Measurements from ENCODE around the gene IFITM5.
"Not testable (repeated sequence)": the region's sequence is repeated elsewhere in the genome, so short reads cannot be mapped to it uniquely, and the experiment has no call there.

IFITM5 gene

GRCh38 chr11:272931-273198 is 26.5 kb downstream of the IFITM5 start:
- H3K4me3 ChIP-seq (ENCODE audit: low read length) = no peak overlapping the region
- peaks cover 4% of the 10 kb centered on the region for H3K9me3 ChIP-seq (ENCODE audit: low read length)
- H3K27me3 ChIP-seq (ENCODE audit: insufficient read depth, low read length) = no peaks in the 10 kb centered on the region
- no peak overlapping the region for H2AFZ ChIP-seq (ENCODE audit: low read depth, low read length)
- no peaks in the 10 kb centered on the region for H3K36me3 ChIP-seq (ENCODE audit: insufficient read depth, low read length)
- peaks cover 6% of the 10 kb centered on the region for H3K4me1 ChIP-seq (ENCODE audit: insufficient read depth, low read length)

DNA sequence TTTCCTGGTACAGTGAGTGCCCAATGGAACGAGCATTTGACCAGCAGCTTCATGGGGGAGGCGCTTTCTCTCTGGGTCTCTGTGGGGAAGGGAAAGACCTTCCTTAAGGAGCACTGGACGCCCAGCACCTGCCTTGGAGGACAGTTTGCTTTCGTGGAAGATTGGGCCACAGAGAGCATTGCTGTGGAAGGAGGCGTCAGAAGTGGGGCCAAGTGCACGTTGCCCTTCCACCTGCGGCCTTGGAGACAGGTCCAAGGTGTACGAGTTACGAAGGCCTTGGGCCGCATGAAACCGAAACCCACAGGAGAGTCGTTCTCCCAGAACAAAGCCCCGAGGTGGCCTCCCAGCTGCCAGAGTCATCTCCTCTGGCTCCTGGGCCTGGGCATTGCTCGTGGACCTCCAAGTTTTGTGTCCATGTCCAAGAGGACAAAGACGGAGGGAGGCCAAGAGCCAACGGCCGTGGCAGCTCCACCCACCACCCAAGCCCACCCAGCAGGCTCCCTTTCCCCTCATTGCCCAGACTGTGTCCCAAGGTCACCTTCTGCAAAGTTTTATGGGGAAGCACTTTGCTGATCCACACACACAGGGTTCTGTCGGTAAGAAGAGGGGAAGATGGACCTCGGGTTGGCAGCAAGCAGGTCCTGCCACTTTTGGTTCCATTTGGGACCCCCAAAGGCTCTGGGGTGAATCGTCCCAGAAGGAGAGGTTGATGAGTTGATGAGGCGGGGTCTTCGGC is 27.0 kb downstream of the IFITM5 start:
- Histone ChIP-seq H2AFZ (ENCODE audit: low read depth, low read length) (no peak overlapping the region), H3K36me3 (ENCODE audit: insufficient read depth, low read length) (no peaks in the 10 kb centered on the region), H3K4me1 (ENCODE audit: insufficient read depth, low read length) (peaks cover 1% of the 10 kb centered on the region), H3K9me3 (ENCODE audit: low read length) (peaks cover 4% of the 10 kb centered on the region), H3K27me3 (ENCODE audit: insufficient read depth, low read length) (no peaks in the 10 kb centered on the region), H3K4me3 (ENCODE audit: low read length) (no peak overlapping the region)

- H3K4me3 ChIP-seq (ENCODE audit: low read length) = no peak overlapping the region
- no peak overlapping the region for H2AFZ ChIP-seq (ENCODE audit: low read depth, low read length)
- no peaks in the 10 kb centered on the region for H3K4me1 ChIP-seq (ENCODE audit: insufficient read depth, low read length)
- no peaks in the 10 kb centered on the region for H3K27me3 ChIP-seq (ENCODE audit: insufficient read depth, low read length)
- H3K36me3 ChIP-seq (ENCODE audit: insufficient read depth, low read length) = no peaks in the 10 kb centered on the region
- peaks cover 3% of the 10 kb centered on the region for H3K9me3 ChIP-seq (ENCODE audit: low read length)
These were observed 28.0 kb downstream of the IFITM5 start for GRCh38 chr11:271319-271715.

DNA sequence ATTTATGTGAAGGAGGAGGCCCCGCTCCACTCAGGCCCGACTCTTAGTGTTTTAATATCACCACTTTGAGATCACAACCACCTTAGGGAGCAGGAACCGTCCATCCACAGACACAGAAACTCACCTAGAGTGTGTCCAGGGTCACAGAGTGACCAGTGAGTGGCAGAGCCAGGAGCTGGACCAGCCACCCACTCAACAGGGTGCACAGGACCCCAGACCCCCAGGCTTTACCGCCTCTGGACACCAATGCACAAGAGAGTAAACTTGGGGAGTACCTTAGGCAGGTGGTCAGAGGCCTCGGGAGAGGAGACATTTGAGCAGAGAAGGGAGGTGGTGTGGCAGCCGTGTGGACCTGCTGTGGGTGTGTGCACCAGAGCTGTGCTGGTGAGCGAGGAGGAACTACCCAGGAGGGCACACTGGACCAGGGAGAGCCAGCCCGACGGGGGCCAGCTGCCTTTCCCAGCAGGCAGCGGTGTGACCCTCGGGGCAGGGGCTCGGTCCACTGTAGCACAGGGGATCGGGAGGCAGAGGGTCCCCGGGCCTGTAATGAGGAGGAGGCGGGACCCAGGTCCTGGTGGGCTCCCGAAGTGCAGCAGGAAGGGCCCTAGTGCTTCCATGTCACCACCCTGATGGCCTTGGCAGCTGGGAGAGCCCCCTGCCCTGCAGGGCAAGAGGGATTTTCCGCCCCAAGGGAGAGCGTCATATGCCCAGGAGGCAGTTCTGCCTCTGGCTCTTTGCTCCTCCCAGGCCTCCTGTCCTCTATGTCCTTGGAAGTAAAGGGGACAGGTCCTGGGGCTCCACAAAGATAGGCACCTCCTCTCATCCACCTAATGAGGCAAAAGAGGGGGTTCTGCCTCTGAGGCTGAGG is 28.6 kb downstream of the IFITM5 start:
- Histone ChIP-seq H3K27me3 (ENCODE audit: insufficient read depth, low read length) (no peaks in the 10 kb centered on the region), H3K4me1 (ENCODE audit: insufficient read depth, low read length) (no peaks in the 10 kb centered on the region), H3K9me3 (ENCODE audit: low read length) (peaks cover 3% of the 10 kb centered on the region), H3K4me3 (ENCODE audit: low read length) (no peak overlapping the region), H3K36me3 (ENCODE audit: insufficient read depth, low read length) (no peaks in the 10 kb centered on the region), H2AFZ (ENCODE audit: low read depth, low read length) (no peak overlapping the region)

DNA sequence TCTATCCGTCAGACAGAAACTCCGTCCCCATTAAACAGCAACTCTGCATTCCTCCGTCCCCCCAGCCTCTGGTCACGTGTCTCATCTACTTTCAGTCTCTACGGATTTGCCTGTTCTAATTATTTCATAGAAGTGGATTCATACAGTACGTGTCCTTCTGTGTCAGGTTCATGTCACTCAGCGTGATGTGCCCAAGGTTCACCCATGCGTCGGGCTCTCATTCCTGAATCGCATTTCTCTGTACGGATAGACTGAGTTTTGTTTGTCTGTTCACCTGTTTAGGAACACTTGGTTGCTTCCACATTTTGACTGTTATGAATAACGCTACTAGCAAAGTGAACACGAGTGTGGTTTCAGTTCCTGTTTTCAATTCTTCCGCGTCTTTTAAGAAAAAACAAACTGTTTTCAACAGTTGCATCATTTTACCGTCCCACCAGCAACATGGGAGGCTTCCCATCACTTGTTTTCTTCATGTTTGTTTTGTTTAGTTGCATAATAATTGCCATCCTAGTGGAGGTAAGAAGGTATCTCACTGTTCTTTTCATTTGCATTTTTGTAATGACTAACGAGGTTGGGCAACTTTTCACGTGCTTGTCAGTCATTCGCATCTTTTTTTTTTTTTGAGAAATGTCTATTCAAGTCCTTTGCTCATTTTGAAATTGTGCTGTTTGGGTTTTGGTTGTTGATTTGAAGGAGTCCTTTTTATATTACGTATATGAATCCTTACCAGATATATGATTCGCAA is 30.0 kb downstream of the IFITM5 start:
- peaks cover 3% of the 10 kb centered on the region for H3K9me3 ChIP-seq (ENCODE audit: low read length)
- H3K36me3 ChIP-seq (ENCODE audit: insufficient read depth, low read length) = no peaks in the 10 kb centered on the region
- H2AFZ ChIP-seq (ENCODE audit: low read depth, low read length) = no peak overlapping the region
- no peaks in the 10 kb centered on the region for H3K4me1 ChIP-seq (ENCODE audit: insufficient read depth, low read length)
- H3K4me3 ChIP-seq (ENCODE audit: low read length) = no peak overlapping the region
- H3K27me3 ChIP-seq (ENCODE audit: insufficient read depth, low read length) = no peaks in the 10 kb centered on the region

GRCh38 chr11:268716-269145 is 30.6 kb downstream of the IFITM5 start:
- not testable (repeated sequence) for H3K27me3 ChIP-seq (ENCODE audit: insufficient read depth, low read length); H3K4me3 ChIP-seq (ENCODE audit: low read length); H3K36me3 ChIP-seq (ENCODE audit: insufficient read depth, low read length); H3K4me1 ChIP-seq (ENCODE audit: insufficient read depth, low read length); H3K9me3 ChIP-seq (ENCODE audit: low read length); H2AFZ ChIP-seq (ENCODE audit: low read depth, low read length)

DNA sequence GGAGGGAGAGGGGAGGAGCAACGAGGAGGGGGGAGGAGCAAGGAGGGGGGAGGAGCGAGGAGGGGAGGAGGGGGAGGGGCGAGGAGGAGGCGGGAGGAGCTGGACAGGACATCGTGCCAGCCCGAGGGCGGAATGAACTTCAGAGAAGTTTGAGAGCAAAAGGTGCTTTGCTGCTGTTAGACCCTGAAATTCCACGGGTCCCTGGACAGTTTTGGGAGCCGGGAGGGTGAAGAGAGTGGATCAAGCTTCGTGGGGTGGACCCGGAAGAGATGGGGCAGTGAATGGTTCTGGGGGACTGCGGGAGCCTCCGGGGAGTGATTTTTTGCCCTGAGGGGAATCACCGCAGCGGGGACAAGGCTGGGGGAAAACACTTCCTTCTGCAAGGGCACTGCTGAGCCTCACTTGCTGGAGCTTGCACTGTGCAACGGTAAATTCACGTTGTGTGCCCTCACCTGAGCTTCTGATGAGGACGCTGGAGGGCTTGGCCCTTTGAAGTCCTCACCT is 31.8 kb downstream of the IFITM5 start:
- Histone ChIP-seq H3K36me3 (ENCODE audit: insufficient read depth, low read length) (no peaks in the 10 kb centered on the region), H3K4me1 (ENCODE audit: insufficient read depth, low read length) (no peaks in the 10 kb centered on the region), H3K4me3 (ENCODE audit: low read length) (no peak overlapping the region), H2AFZ (ENCODE audit: low read depth, low read length) (no peak overlapping the region), H3K27me3 (ENCODE audit: insufficient read depth, low read length) (no peaks in the 10 kb centered on the region), H3K9me3 (ENCODE audit: low read length) (peaks cover 3% of the 10 kb centered on the region)

DNA sequence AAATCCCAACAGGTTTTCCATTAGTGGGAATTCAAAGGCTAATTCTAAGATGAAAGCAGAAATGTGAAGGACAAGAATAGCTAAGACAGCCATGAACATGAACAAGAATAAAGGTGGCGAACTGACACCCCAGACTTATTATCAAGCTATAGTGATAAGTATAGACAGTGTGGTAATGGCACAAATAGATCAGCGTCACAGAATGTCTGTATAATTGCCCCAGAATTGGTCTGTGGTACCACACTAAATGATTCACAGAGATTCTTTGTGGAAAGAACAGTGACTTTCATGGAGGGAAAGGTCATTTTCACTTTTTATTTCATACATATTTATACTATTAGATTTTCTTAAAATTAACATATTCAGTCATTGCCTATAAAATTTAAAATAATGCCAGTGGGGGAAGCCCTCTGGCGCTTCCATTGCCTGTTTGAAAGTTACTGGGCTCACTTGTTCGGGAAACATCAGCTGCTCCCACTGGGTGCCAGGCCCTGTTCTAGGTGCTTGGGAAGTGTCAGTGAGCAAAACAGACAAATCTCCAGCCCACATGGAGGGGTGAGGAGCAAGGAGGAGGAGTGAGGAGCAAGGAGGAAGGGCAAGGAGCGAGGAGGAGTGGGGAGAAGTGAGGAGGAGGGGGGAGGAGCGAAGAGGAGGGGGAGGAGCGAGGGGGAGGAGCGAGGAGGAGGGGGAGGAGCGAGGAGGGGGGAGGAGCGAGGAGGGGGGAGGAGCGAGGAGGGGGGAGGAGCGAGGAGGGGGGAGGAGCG is 32.5 kb downstream of the IFITM5 start:
- Histone ChIP-seq H2AFZ (ENCODE audit: low read depth, low read length) (no peak overlapping the region), H3K4me3 (ENCODE audit: low read length) (no peak overlapping the region), H3K27me3 (ENCODE audit: insufficient read depth, low read length) (no peaks in the 10 kb centered on the region), H3K4me1 (ENCODE audit: insufficient read depth, low read length) (no peaks in the 10 kb centered on the region), H3K36me3 (ENCODE audit: insufficient read depth, low read length) (no peaks in the 10 kb centered on the region), H3K9me3 (ENCODE audit: low read length) (peaks cover 3% of the 10 kb centered on the region)

DNA sequence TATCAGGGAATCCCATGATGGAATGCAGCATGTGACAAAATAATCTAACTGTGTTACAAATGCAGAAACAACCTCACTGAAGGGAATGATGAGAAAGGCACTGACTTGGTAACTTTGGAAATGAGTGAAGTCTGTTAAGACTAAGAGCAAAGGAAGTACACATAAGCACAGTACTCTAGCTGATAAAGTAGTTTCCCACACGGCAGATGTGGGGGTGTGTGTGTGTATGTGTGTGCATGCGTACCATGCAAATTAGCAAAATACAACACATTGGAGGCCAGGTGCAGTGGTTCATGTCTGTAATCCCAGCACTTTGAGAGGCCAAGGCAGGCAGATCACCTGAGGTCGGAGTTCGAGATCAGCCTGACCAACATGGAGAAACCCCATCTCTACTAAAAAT is 37.7 kb downstream of the IFITM5 start:
- Histone ChIP-seq H3K4me3 (ENCODE audit: low read length) (no peak overlapping the region), H3K27me3 (ENCODE audit: insufficient read depth, low read length) (no peaks in the 10 kb centered on the region), H2AFZ (ENCODE audit: low read depth, low read length) (no peak overlapping the region), H3K9me3 (ENCODE audit: low read length) (peaks cover 6% of the 10 kb centered on the region), H3K4me1 (ENCODE audit: insufficient read depth, low read length) (no peaks in the 10 kb centered on the region), H3K36me3 (ENCODE audit: insufficient read depth, low read length) (no peaks in the 10 kb centered on the region)

DNA sequence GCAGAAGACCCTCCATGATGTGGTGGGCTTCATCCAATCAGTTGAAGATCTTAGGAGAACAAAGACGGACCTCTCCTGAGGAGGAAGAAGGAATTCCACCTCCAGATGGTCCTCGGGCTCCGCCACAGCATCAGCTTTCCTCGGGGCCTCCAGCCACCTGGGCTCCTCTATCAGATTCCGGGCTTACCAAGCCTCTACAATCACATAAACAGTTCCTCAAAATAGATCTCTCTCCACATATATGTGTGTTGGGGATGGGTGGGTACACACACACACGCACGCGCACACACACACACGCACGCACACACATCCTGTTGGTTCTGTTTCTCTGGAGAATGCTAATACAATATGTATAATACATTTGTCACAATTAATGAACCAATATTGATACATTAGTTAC is 39.9 kb downstream of the IFITM5 start:
- no peaks in the 10 kb centered on the region for H3K27me3 ChIP-seq (ENCODE audit: insufficient read depth, low read length)
- H3K36me3 ChIP-seq (ENCODE audit: insufficient read depth, low read length) = no peaks in the 10 kb centered on the region
- H3K4me1 ChIP-seq (ENCODE audit: insufficient read depth, low read length) = no peaks in the 10 kb centered on the region
- H3K9me3 ChIP-seq (ENCODE audit: low read length) = peaks cover 6% of the 10 kb centered on the region
- H3K4me3 ChIP-seq (ENCODE audit: low read length) = no peak overlapping the region
- no peak overlapping the region for H2AFZ ChIP-seq (ENCODE audit: low read depth, low read length)

DNA sequence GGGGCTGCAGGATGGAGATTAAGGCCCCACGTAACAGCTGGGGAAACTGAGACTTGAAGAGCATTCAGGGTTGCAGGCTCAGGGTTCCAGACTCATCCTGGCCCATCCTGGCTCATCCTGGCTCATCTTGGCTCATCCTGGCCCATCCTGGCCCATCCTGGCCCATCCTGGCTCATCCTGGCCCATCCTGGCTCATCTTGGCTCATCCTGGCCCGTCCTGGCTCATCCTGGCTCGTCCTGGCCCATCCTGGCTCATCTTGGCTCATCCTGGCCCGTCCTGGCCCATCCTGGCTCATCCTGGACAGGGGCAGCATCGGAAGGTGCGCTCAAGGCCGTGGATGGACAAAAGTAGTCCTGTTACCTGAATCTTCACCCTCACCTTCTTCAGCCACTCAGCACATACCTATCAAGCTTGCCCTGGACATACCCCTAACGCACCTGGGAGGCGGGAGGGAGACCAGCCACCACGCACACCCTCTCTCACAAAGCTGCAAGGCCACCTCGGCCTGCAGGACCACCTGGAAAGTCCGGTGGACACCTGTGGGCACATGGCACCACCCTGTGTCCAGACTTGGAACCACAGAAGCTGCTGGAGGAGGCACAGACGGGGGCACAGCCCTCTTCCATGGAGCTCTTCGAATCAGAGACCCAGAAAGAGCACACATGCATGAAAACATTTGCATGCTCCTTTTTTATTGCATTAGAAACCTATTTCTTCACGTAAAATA is 41.4 kb downstream of the IFITM5 start:
- no peak overlapping the region for H2AFZ ChIP-seq (ENCODE audit: low read depth, low read length)
- H3K4me1 ChIP-seq (ENCODE audit: insufficient read depth, low read length) = no peaks in the 10 kb centered on the region
- H3K36me3 ChIP-seq (ENCODE audit: insufficient read depth, low read length) = peaks cover 11% of the 10 kb centered on the region
- no peaks in the 10 kb centered on the region for H3K27me3 ChIP-seq (ENCODE audit: insufficient read depth, low read length)
- H3K9me3 ChIP-seq (ENCODE audit: low read length) = peaks cover 6% of the 10 kb centered on the region
- no peak overlapping the region for H3K4me3 ChIP-seq (ENCODE audit: low read length)

Data from neuron (in vitro differentiated cells).